Coronary artery (tissue), 2 donors: Measurements from ENCODE around the gene FAM222A.

Source experiments
- DNase-seq: peaks from one replicate; pipeline ENCODE4 v3.0.0-alpha.2; 2017; ENCODE audit warnings: low spot score
- H3K27ac ChIP-seq, 2 donors: fragments of 200-600 bp; sonication (generic); one replicate each; pipeline ENCODE4 v1.5.1; 2016 to 2019
- H3K4me3 ChIP-seq: fragments of 200-600 bp; sonication (generic); 2 replicates; pipeline ENCODE4 v1.5.1; 2016; ENCODE audit warnings: mild to moderate bottlenecking, moderate library complexity
- TF ChIP-seq, protein P1 (sequence below): fragments of 200-600 bp; sonication (generic); IDR thresholded peaks from one replicate; pipeline ENCODE4 v1.5.1; 2019; ENCODE audit warnings: antibody characterized with exemption

FAM222A gene

DNA sequence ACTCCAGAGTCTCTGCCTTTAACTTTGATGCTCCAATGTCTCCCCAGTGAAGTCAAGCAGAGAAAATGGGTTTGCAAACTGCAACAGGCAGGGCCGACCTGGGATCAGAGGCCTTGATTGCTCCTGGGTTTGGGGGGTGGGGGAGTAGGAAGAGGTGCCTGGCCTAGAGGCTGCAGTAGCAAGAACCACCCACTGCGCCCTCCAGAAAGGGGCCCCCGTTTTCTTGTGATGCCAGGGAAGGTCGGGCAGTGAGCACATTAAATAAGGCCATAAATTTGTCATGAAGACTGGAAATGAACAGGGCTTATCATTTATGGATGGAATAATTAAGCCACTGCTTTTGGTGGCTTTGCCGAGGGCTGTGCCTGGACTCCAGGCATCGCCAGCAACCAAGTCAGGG, 38.2 kb upstream of the FAM222A start:
- TF ChIP-seq, protein P1, sequence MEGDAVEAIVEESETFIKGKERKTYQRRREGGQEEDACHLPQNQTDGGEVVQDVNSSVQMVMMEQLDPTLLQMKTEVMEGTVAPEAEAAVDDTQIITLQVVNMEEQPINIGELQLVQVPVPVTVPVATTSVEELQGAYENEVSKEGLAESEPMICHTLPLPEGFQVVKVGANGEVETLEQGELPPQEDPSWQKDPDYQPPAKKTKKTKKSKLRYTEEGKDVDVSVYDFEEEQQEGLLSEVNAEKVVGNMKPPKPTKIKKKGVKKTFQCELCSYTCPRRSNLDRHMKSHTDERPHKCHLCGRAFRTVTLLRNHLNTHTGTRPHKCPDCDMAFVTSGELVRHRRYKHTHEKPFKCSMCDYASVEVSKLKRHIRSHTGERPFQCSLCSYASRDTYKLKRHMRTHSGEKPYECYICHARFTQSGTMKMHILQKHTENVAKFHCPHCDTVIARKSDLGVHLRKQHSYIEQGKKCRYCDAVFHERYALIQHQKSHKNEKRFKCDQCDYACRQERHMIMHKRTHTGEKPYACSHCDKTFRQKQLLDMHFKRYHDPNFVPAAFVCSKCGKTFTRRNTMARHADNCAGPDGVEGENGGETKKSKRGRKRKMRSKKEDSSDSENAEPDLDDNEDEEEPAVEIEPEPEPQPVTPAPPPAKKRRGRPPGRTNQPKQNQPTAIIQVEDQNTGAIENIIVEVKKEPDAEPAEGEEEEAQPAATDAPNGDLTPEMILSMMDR, result no peak
- DNase-seq, result no peak

DNA sequence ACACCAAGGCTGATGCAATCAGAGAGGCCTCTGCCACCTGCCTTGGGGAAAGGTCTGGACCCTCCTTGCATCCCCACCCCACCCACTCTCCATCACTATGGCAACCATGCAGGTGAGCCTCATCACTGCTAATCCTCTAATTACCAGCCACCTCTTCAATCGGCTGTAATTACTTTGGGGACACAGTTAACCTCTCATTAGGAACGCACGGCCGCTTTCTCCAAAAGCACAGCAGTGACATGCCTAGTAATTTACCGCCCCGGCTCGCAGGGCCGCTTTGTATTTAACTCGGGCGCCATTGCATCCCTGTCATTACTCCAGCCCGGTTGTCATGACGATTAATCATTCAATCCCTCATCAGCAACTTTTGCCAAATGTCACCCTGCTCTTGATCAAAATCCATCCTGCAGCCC, 36.3 kb upstream of the FAM222A start:
- DNase-seq, result no peak
- Histone ChIP-seq H3K4me3 (no peak overlapping the region), H3K27ac (no peak overlapping the region)
- TF ChIP-seq, protein P1, result no peak

More for the DNA sequence above, 38.2 kb upstream of the FAM222A start:
- no peak overlapping the region for H3K4me3 ChIP-seq
- H3K27ac ChIP-seq, result no peak overlapping the region

DNA sequence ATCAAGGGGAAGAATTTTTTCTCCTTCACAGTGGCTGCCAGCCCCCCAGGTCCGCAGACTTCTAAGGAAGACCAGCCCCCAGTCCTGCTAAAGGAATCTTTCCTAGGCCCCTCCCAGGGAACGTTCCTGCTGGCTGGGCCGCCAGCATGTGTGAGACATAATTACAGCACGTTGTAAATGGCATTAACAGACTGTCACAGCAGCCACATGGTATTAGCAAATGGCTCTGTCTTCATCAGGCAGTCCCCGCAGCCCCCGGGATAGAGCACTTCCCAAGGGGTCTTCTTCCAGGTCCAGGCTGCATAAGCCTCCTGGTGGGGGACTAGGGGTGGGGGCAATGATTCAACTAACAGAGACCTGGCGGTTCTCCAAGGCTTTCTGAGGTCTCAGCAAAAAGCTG, 34.9 kb upstream of the FAM222A start:
- no peak for DNase-seq
- H3K27ac ChIP-seq, result no peak overlapping the region

DNA sequence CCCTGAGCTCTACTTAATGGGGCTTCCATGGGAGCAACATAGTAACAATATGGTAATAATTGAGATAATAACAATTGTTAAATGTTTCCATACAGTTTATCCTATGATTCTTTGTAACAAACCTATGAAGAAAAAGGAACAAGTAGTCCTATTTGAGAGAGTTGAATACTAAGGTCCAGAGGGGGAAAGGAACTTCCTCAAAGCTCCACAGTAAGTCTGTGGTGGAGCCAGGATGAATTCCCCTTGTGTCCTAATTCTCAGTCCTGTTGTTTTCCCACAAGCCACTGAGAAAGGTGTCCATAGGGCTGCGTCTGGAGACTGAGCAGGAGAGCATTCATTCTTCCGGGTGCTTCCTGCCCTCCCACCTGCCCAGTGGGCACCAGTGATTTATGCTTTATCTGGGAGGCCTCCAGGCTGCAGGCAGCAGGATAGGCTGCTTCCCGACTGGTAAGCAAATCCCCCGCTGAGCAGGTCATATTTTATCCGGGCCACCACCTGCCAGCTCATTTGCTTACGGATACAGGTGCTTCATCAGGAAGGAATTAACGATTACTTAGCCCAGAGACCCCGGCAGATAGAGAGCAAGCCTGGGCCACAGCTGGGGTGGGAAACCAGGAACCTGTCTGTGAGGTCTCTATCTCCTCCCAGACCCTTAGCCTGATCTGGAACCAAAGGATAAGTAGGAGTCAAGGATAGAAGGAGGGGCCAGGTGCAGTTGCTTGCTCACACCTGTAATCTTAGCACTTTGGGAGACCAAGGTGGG, 33.9 kb upstream of the FAM222A start:
- Histone ChIP-seq H3K4me3 (no peak overlapping the region), H3K27ac (no peak overlapping the region)
- no peak for DNase-seq
- TF ChIP-seq, protein P1, result no peak

More for the DNA sequence above, 34.9 kb upstream of the FAM222A start:
- TF ChIP-seq, protein P1, result no peak
- H3K4me3 ChIP-seq, result no peak overlapping the region

DNA sequence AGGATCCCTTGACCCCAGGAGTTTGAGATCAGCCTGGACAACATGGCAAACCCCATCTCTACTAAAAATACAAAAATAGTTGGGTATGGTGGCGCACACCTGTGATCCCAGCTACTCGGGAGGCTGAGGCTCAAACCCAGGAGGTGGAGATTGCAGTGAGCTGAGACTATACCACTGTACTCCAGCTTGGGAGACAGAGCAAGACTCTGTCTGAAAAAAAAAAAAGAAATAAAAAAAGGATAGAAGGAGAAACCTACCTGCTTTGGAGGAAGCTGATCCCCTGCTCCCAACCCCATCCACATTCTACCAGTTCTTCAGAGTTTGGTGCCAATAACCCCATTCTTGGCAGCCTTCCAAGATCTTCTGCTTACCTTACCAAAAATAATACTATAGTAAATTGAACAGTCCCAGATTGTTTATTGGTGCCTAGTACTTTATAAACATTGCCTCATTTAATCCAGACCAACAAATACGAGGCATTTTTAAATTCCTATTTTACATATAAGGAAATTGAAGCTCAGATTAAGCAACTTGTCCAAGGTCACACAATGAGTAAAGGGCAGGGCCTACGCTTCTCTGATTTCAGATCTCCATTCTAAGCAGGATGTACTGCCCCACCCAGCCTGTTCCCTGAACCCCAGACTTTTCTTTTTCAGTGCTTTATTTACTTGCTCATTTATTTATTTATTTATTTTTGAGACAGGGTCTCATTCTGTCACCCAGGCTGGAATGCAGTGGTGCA, 33.2 kb upstream of the FAM222A start:
- DNase-seq, result no peak
- TF ChIP-seq, protein P1, result no peak
- Histone ChIP-seq H3K27ac (no peak overlapping the region), H3K4me3 (no peak overlapping the region)

DNA sequence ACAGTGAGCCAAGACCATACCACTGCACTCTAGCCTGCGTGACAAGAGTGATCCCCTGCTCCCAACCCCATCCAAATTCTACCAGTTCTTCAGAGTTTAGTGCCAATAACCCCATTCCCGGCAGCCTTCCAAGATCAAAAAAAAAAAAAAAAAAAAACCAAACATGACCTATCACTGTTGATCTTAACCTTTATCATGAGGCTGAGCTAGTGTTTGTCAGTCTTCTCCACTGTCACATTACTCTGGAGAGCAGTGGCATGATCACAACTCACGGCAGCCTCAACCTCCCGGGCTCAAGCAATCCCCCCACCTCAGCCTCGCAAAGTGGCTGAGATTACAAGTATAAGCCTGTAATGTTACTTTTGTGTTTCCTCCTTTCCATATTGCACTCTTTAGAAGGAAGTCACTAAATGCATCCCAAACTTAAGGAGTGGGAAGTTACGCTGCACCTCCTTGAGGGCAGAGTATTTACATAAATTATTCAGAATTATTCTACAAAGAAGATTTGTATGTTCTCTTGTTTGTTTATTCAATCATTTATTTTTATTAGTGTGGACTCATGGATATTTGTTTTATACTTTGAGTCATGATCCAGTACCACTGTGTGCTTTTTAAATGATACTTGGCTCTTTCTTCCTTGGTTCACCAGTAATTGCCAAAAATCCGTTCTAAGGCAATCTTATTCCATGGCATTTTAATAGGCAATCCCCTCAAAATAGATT, 31.5 kb upstream of the FAM222A start:
- TF ChIP-seq, protein P1, result no peak
- no peak overlapping the region for H3K27ac ChIP-seq
- no peak overlapping the region for H3K4me3 ChIP-seq
- DNase-seq, result no peak
